Kidney (tissue), 14 donors: ENCODE measurements around the gene CCBE1. TPM values are rescaled to one million over a fixed set of nuclear protein-coding genes. Genes with fewer than 3 reads are reported as not detected.

Experiments
- DNase-seq, 5 donors: peaks; one replicate each; pipeline ENCODE4 v3.0.0-alpha.2; 2013 to 2020
- FAIRE-seq: peaks from 2 replicates; lab custom pipeline; 2012; peaks lifted over from hg19 to GRCh38; lab: Jason Lieb, UNC
- H3K27ac ChIP-seq, 2 donors: one replicate each; pipeline ENCODE4 v1.7.0; 2013; ENCODE audit warnings: low read depth in 2 of 2, low read length in 2 of 2, inconsistent platforms in 1 of 2
- H3K27me3 ChIP-seq: one replicate; pipeline ENCODE4 v1.7.1; 2013; ENCODE audit warnings: low read length, inconsistent platforms; ENCODE audit not compliant: control insufficient read depth, insufficient read depth
- H3K36me3 ChIP-seq, 3 donors: one replicate each; pipeline versions ENCODE4 v1.7.0 to v1.7.1; 2013; ENCODE audit warnings: low read length in 3 of 3, control low read depth in 1 of 3, inconsistent platforms in 1 of 3; ENCODE audit not compliant: insufficient read depth in 3 of 3, control insufficient read depth in 2 of 3
- H3K4me1 ChIP-seq, 3 donors: one replicate each; pipeline versions ENCODE4 v1.7.0 to v1.7.1; 2013; ENCODE audit warnings: low read length in 3 of 3, inconsistent platforms in 1 of 3, low read depth in 1 of 3; ENCODE audit not compliant: control insufficient read depth in 2 of 3, insufficient read depth in 2 of 3
- H3K4me3 ChIP-seq, 3 donors: one replicate each; pipeline versions ENCODE4 v1.7.0 to v1.8.1; 2013; ENCODE audit warnings: low read length in 3 of 3, control low read depth in 1 of 3, inconsistent platforms in 1 of 3
- H3K9ac ChIP-seq, 3 donors: one replicate each; pipeline versions ENCODE4 v1.7.0 to v1.7.1; 2013; ENCODE audit warnings: low read length in 3 of 3, control low read depth in 1 of 3, inconsistent platforms in 1 of 3
- H3K9me3 ChIP-seq, 3 donors: one replicate each; pipeline versions ENCODE4 v1.7.0 to v1.7.1; 2013; ENCODE audit warnings: low read length in 3 of 3, control low read depth in 1 of 3, inconsistent platforms in 1 of 3; ENCODE audit not compliant: control insufficient read depth in 2 of 3, insufficient read depth in 1 of 3
- CTCF ChIP-seq: IDR thresholded peaks from 3 replicates; pipeline ENCODE4 v1.5.1; 2012; ENCODE audit warnings: mild to moderate bottlenecking, moderate library complexity, borderline replicate concordance; ENCODE audit not compliant: insufficient read depth; ENCODE audit errors: extremely low read depth
- intact Hi-C: fragments of 100-400 bp; cut with DNase I; formaldehyde crosslinking; loops from one replicate; pipeline ENCODE4 v1.11.1; 2022
- polyA plus RNA-seq: library from polyadenylated mRNA; stranded (reverse); fragments of 350-450 nt; fragmentation: Illumina TruSeq; extraction: RNeasy Lipid Tissue Mini Kit (QIAGEN cat#74804); gene quantifications from one replicate; pipeline ENCODE4 v1.2.3, GENCODE V29; 2014; ENCODE audit warnings: low read depth, low replicate concordance; ENCODE audit not compliant: insufficient read depth
- total RNA-seq: library from RNA; stranded (reverse); fragmentation: NEBNext Ultra II Directional; extraction: Animal tissue kit (Norgen Biotek cat#: 25700); gene quantifications from one replicate; pipeline ENCODE4 v1.2.1, GENCODE V29; 2021
- donor health status: control.
- donor health status: control.
- donor health status: control.
- donor health status: control.
- donor health status: control.
- donor health status: DM: yes; HTN: yes; CAD: no.
- donor health status: Normal renal cell carcinoma (clear cell type).

CCBE1 gene
- total and polyA plus RNA-seq, 2 donors from 2014 or later: 1.8 to 2.2 TPM

- H3K9me3 ChIP-seq: no peaks in the 10 kb centered on the region
- no peak overlapping the region for H3K27ac ChIP-seq
- no peak overlapping the region for H3K4me3 ChIP-seq
- no peaks in the 10 kb centered on the region for H3K27me3 ChIP-seq
- H3K36me3 ChIP-seq: no peaks in the 10 kb centered on the region
- FAIRE-seq: no peak
- DNase-seq: no peak
- no peak for TF ChIP-seq CTCF
- no peak overlapping the region for H3K9ac ChIP-seq
- intact Hi-C loops: no loop called here
- H3K4me1 ChIP-seq: no peaks in the 10 kb centered on the region
Measured at GRCh38 chr18:59685501-59685900, 11.7 kb downstream of the CCBE1 start.

- DNase-seq (no peak), FAIRE-seq (no peak)
Measured at GRCh38 chr18:59684777-59685176, 12.4 kb downstream of the CCBE1 start.

GRCh38 chr18:59681521-59682004 is 15.7 kb downstream of the CCBE1 start:
- Histone ChIP-seq H3K4me3 (no peak overlapping the region), H3K4me1 (no peaks in the 10 kb centered on the region), H3K27me3 (no peaks in the 10 kb centered on the region), H3K9me3 (no peaks in the 10 kb centered on the region), H3K27ac (no peak overlapping the region), H3K36me3 (no peaks in the 10 kb centered on the region), H3K9ac (no peak overlapping the region)
- FAIRE-seq (no peak), DNase-seq (peak in 2 of 5 donors; percentile 45 to 73)
- no peak for TF ChIP-seq CTCF
- intact Hi-C loops: no loop called here

More at GRCh38 chr18:59684777-59685176, 12.4 kb downstream of the CCBE1 start:
- Histone ChIP-seq H3K27ac (no peak overlapping the region), H3K4me1 (no peaks in the 10 kb centered on the region), H3K36me3 (no peaks in the 10 kb centered on the region), H3K4me3 (no peak overlapping the region), H3K27me3 (no peaks in the 10 kb centered on the region), H3K9ac (no peak overlapping the region), H3K9me3 (no peaks in the 10 kb centered on the region)
- intact Hi-C loops: no loop called here
- TF ChIP-seq CTCF: no peak

GRCh38 chr18:59681051-59681450 is 16.2 kb downstream of the CCBE1 start:
- no peak overlapping the region for H3K4me3 ChIP-seq
- H3K9me3 ChIP-seq: no peaks in the 10 kb centered on the region
- TF ChIP-seq CTCF: no peak
- H3K27me3 ChIP-seq: no peaks in the 10 kb centered on the region
- no peaks in the 10 kb centered on the region for H3K4me1 ChIP-seq
- intact Hi-C loops: no loop called here
- no peak for DNase-seq
- H3K27ac ChIP-seq: no peak overlapping the region
- no peak for FAIRE-seq
- no peak overlapping the region for H3K9ac ChIP-seq
- H3K36me3 ChIP-seq: no peaks in the 10 kb centered on the region
